ENCODE results near the gene EAF1. TPM values are rescaled to one million over a fixed set of nuclear protein-coding genes. Genes with fewer than 3 reads are reported as not detected.
"Not testable (repeated sequence)": the region's sequence is repeated elsewhere in the genome, so short reads cannot be mapped to it uniquely, and the experiment has no call there.

The EAF1 gene
- total RNA-seq, 4 donors from 2014 or later = 17.5 to 53.0 (median 22.0) TPM

- DNase-seq (ENCODE audit: low spot score) = no peak
- TF ChIP-seq CTCF (IDR thresholded peaks at IDR 0.05) = no peak
- no peak for ATAC-seq (ENCODE audit: low FRiP score)
Observed at GRCh38 chr3:15385901-15386653, 41.3 kb upstream of the EAF1 start.

GRCh38 chr3:15386654-15386955 lies 40.8 kb upstream of the EAF1 start:
- not testable (repeated sequence) for ATAC-seq (ENCODE audit: low FRiP score); DNase-seq (ENCODE audit: low spot score)

- TF ChIP-seq CTCF (IDR thresholded peaks at IDR 0.05) = no peak
- ATAC-seq (ENCODE audit: low FRiP score) (no peak), DNase-seq (ENCODE audit: low spot score) (no peak)
Observed at GRCh38 chr3:15387171-15387581, 40.2 kb upstream of the EAF1 start.

- DNase-seq (ENCODE audit: low spot score) (no peak), ATAC-seq (ENCODE audit: low FRiP score) (no peak)
- no peak for TF ChIP-seq CTCF (IDR thresholded peaks at IDR 0.05)
Observed at GRCh38 chr3:15387735-15388134, 39.7 kb upstream of the EAF1 start.

- not testable (repeated sequence) for DNase-seq (ENCODE audit: low spot score); ATAC-seq (ENCODE audit: low FRiP score)
Observed at GRCh38 chr3:15388335-15388734, 39.1 kb upstream of the EAF1 start.

- DNase-seq (ENCODE audit: low spot score) (no peak), ATAC-seq (ENCODE audit: low FRiP score) (no peak)
- TF ChIP-seq CTCF (IDR thresholded peaks at IDR 0.05) = no peak
Observed at GRCh38 chr3:15390460-15390859, 36.9 kb upstream of the EAF1 start.

- no peak for TF ChIP-seq CTCF (IDR thresholded peaks at IDR 0.05)
- DNase-seq (ENCODE audit: low spot score) (no peak), ATAC-seq (ENCODE audit: low FRiP score) (no peak)
Observed at GRCh38 chr3:15391007-15391406, 36.4 kb upstream of the EAF1 start.

- not testable (repeated sequence) for DNase-seq (ENCODE audit: low spot score); ATAC-seq (ENCODE audit: low FRiP score)
Observed at GRCh38 chr3:15393252-15393651, 34.1 kb upstream of the EAF1 start.

GRCh38 chr3:15398731-15399133 lies 28.7 kb upstream of the EAF1 start:
- not testable (repeated sequence) for ATAC-seq (ENCODE audit: low FRiP score); DNase-seq (ENCODE audit: low spot score)

Measured in omental fat pad (tissue), 4 donors.